ENCODE results near the gene ZNF615.

- TF ChIP-seq EP300 (IDR thresholded peaks at IDR 0.05) (no peak), CTCF (IDR thresholded peaks at IDR 0.05) (no peak), POLR2A (IDR thresholded peaks at IDR 0.05) (no peak)
Observed at GRCh38 chr19:51993422-51993821, 14.6 kb downstream of the ZNF615 start.

All from tibial nerve (tissue), 4 donors.